Hepatocyte (in vitro differentiated cells): ENCODE measurements around the gene G3BP1. TPM values are rescaled to one million over a fixed set of nuclear protein-coding genes. Genes with fewer than 3 reads are reported as not detected.
"Not testable (repeated sequence)": the region's sequence is repeated elsewhere in the genome, so short reads cannot be mapped to it uniquely, and the experiment has no call there.

ENCODE experiments used
- DNase-seq: peaks from one replicate; pipeline ENCODE4 v3.0.0-alpha.2; 2016; ENCODE audit warnings: low spot score
- H2AFZ ChIP-seq: fragments of 200-600 bp; sonication (generic); 2 replicates; pipeline ENCODE4 v1.6.0; 2016; ENCODE audit warnings: antibody characterized with exemption, mild to moderate bottlenecking
- H3K27ac ChIP-seq: fragments of 200-600 bp; sonication (generic); 2 replicates; pipeline ENCODE4 v1.5.1; 2016; ENCODE audit warnings: mild to moderate bottlenecking
- H3K27me3 ChIP-seq: fragments of 200-600 bp; sonication (generic); 2 replicates; pipeline ENCODE4 v1.6.1; 2016
- H3K36me3 ChIP-seq: fragments of 200-600 bp; sonication (generic); replicated peaks from 2 replicates; pipeline ENCODE4 v1.5.1; 2016; ENCODE audit warnings: low read depth; ENCODE audit not compliant: insufficient read depth
- H3K4me1 ChIP-seq: fragments of 200-600 bp; sonication (generic); 2 replicates; pipeline ENCODE4 v1.5.1; 2016; ENCODE audit warnings: mild to moderate bottlenecking, moderate library complexity; ENCODE audit not compliant: insufficient read depth
- H3K4me2 ChIP-seq: fragments of 200-600 bp; sonication (generic); 2 replicates; pipeline ENCODE4 v1.6.0; 2016
- H3K4me3 ChIP-seq: fragments of 200-600 bp; sonication (generic); 2 replicates; pipeline ENCODE4 v1.5.1; 2016; ENCODE audit warnings: mild to moderate bottlenecking
- H3K79me2 ChIP-seq: fragments of 200-600 bp; sonication (generic); 2 replicates; pipeline ENCODE4 v1.6.0; 2017; ENCODE audit warnings: mild to moderate bottlenecking
- H3K9me2 ChIP-seq: fragments of 200-600 bp; sonication (generic); replicated peaks from 2 replicates; pipeline ENCODE4 v1.6.0; 2017; ENCODE audit warnings: mild to moderate bottlenecking; ENCODE audit not compliant: insufficient read depth
- H3K9me3 ChIP-seq: fragments of 200-600 bp; sonication (generic); 2 replicates; pipeline ENCODE4 v1.5.1; 2016; ENCODE audit warnings: low read depth, mild to moderate bottlenecking
- H4K20me1 ChIP-seq: fragments of 200-600 bp; sonication (generic); 2 replicates; pipeline ENCODE4 v1.6.0; 2016; ENCODE audit warnings: mild to moderate bottlenecking; ENCODE audit not compliant: insufficient read depth, poor library complexity, severe bottlenecking
- EZH2 ChIP-seq: fragments of 200-600 bp; sonication (generic); IDR thresholded peaks from 2 replicates; pipeline ENCODE4 v1.6.1; 2016; ENCODE audit warnings: antibody characterized with exemption, mild to moderate bottlenecking, borderline replicate concordance
- EZH2phosphoT487 ChIP-seq: fragments of 200-600 bp; sonication (generic); IDR thresholded peaks from one replicate; pipeline ENCODE4 v1.6.1; 2018; ENCODE audit warnings: antibody characterized with exemption, mild to moderate bottlenecking, low read depth, moderate library complexity; ENCODE audit not compliant: unreplicated experiment, severe bottlenecking
- WGBS: methylation state at CpG from one replicate; pipeline ENCODE4 v1.1.6; 2016; ENCODE audit warnings: low lambda C conversion rate; ENCODE audit errors: missing lambda C conversion rate; 5-methylcytosine and 5-hydroxymethylcytosine counted together
- polyA plus RNA-seq: library from polyadenylated mRNA; unstranded; fragments of >200 nt; fragmentation: Nextera tagmentation; extraction: Ambion mirVana; gene quantifications from 2 replicates; pipeline ENCODE4 v1.2.1, GENCODE V29; 2016
- total RNA-seq: library from RNA; depleted of rRNA; stranded (reverse); fragments of >200 nt; gene quantifications from 2 replicates; pipeline ENCODE4 v1.2.3, GENCODE V29; 2014
- TF ChIP-seq, protein P1 (sequence below): fragments of 200-600 bp; sonication (generic); IDR thresholded peaks from 2 replicates; pipeline ENCODE4 v1.5.1; 2016; ENCODE audit warnings: antibody characterized with exemption, mild to moderate bottlenecking; ENCODE audit not compliant: poor library complexity

The G3BP1 gene
- total and polyA plus RNA-seq, 2 experiments from 2014 or later = 123 to 151 TPM

DNA sequence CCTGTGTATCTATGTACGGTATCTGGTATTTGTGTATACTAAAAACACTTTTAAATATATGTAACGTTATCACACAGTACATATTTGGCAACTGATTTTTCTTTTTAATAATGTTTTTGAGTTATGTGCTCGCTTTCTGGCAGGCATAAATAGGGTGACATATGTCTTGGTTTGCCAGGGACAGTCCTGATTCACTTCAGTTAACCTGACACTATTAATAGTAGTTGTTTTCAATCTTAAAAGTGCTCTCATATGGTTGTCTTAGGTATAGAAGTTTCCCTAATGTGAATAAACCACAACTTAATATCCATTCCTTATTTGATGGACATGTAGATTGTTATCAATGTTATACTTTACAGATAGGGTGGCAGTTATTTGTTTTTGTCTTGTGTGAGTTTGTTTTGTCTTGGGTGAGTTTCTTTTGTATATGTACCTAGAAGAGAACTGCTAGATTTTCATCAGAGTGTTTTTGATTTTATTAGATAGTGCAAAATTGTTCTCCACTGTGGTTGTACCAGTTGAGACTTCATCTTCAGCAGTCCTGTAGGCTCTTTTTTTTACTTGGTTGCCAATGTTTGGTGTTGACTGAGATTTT, 7.9 kb downstream of the G3BP1 start:
- WGBS = 81% methylated on average over 3 of the region's 3 CpGs
- H3K4me1 ChIP-seq = peaks cover 18% of the 10 kb centered on the region
- TF ChIP-seq, protein P1, sequence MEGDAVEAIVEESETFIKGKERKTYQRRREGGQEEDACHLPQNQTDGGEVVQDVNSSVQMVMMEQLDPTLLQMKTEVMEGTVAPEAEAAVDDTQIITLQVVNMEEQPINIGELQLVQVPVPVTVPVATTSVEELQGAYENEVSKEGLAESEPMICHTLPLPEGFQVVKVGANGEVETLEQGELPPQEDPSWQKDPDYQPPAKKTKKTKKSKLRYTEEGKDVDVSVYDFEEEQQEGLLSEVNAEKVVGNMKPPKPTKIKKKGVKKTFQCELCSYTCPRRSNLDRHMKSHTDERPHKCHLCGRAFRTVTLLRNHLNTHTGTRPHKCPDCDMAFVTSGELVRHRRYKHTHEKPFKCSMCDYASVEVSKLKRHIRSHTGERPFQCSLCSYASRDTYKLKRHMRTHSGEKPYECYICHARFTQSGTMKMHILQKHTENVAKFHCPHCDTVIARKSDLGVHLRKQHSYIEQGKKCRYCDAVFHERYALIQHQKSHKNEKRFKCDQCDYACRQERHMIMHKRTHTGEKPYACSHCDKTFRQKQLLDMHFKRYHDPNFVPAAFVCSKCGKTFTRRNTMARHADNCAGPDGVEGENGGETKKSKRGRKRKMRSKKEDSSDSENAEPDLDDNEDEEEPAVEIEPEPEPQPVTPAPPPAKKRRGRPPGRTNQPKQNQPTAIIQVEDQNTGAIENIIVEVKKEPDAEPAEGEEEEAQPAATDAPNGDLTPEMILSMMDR = no peak
- TF ChIP-seq EZH2 (no peak), EZH2phosphoT487 (no peak)
- no peak overlapping the region for H3K4me3 ChIP-seq
- peaks cover 100% of the 10 kb centered on the region for H3K79me2 ChIP-seq
- peaks cover 100% of the 10 kb centered on the region for H4K20me1 ChIP-seq
- no peaks in the 10 kb centered on the region for H3K9me2 ChIP-seq
- H2AFZ ChIP-seq = no peak overlapping the region
- H3K27me3 ChIP-seq = no peaks in the 10 kb centered on the region
- no peak overlapping the region for H3K27ac ChIP-seq
- no peak for DNase-seq
- H3K4me2 ChIP-seq = no peak overlapping the region
- no peaks in the 10 kb centered on the region for H3K36me3 ChIP-seq
- no peaks in the 10 kb centered on the region for H3K9me3 ChIP-seq

DNA sequence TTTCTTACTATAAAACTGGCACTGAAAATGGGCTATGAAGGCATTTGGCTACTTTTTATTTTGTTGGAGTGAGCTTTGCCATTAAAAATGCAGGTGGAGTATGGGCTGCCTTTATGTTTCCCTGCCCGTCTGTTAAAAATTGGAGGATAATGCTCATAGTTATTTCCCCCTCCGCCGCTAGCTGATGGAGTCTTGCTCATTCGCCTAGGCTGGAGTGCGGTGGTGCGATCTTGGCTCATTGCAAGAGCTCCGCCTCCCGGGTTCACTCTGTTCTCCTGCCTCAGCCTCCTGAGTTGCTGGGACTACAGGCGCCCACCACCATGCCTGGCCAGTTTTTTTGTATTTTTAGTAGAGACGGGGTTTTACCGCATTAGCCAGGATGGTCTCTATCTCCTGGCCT, 8.6 kb downstream of the G3BP1 start:
- H3K4me2 ChIP-seq = no peak overlapping the region
- TF ChIP-seq, protein P1 = no peak
- TF ChIP-seq EZH2phosphoT487 = no peak
- no peak for TF ChIP-seq EZH2

DNA sequence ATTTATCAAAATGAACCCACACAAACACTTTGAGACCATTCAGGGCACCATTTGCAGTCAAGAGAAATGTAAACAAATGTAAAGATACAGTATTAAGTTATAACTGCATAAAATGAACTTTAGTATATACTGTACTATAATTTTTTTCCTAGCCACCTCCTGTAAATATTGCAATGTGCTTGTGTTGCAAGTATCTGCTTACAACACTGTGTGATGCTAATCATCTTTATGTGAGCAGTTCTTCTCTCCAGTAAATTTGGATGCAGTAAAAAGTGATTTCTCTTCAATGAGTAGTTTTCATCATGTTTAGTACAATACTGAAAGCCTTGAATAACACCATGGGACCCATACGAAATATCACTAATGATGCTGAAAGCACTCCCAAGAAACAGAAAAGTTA, 9.4 kb downstream of the G3BP1 start:
- Histone ChIP-seq H3K79me2 (peaks cover 100% of the 10 kb centered on the region), H3K9me2 (no peaks in the 10 kb centered on the region), H3K4me1 (peaks cover 15% of the 10 kb centered on the region), H4K20me1 (peaks cover 100% of the 10 kb centered on the region), H3K4me2 (no peak overlapping the region), H3K36me3 (no peaks in the 10 kb centered on the region), H2AFZ (no peak overlapping the region), H3K9me3 (no peaks in the 10 kb centered on the region), H3K4me3 (no peak overlapping the region), H3K27me3 (no peaks in the 10 kb centered on the region), H3K27ac (no peak overlapping the region)
- no peak for DNase-seq
- 76% methylated on average over 1 of the region's 1 CpG for WGBS
- TF ChIP-seq EZH2phosphoT487 (no peak), EZH2 (no peak)
- TF ChIP-seq, protein P1 = no peak

More for the DNA sequence above, 8.6 kb downstream of the G3BP1 start:
- 89% methylated on average over 11 of the region's 11 CpGs for WGBS
- Histone ChIP-seq H4K20me1 (peaks cover 100% of the 10 kb centered on the region), H3K79me2 (peaks cover 100% of the 10 kb centered on the region), H3K4me1 (peaks cover 18% of the 10 kb centered on the region), H3K4me3 (no peak overlapping the region), H3K36me3 (no peaks in the 10 kb centered on the region), H3K9me3 (no peaks in the 10 kb centered on the region), H2AFZ (no peak overlapping the region), H3K27me3 (no peaks in the 10 kb centered on the region), H3K27ac (no peak overlapping the region), H3K9me2 (no peaks in the 10 kb centered on the region)
- DNase-seq = no peak

DNA sequence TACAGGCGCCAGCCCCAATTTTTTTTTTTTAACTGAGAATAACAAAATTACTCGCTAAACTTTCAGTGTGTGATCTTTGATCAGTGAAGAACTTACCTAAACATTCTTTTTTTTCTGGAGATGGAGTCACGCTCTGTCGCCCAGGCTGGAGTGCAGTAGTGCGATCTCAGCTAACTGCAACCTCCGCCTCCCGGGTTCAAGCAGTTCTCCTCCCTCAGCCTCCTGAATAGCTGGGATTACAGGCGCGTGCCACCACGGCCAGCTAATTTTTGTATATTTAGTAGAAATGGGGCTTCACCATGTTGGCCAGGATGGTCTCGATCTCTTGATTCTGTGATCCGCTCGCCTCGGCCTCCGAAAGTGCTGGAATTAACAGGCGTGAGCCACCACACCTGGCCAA, 11.9 kb downstream of the G3BP1 start:
- peaks cover 99% of the 10 kb centered on the region for H3K79me2 ChIP-seq
- not testable (repeated sequence) for H3K27ac ChIP-seq, H2AFZ ChIP-seq, H3K27me3 ChIP-seq, H3K4me3 ChIP-seq, H3K36me3 ChIP-seq, H3K4me2 ChIP-seq, H3K9me2 ChIP-seq, H3K9me3 ChIP-seq, DNase-seq
- 94% methylated on average over 16 of the region's 16 CpGs for WGBS
- peaks cover 96% of the 10 kb centered on the region for H4K20me1 ChIP-seq
- peaks cover 15% of the 10 kb centered on the region for H3K4me1 ChIP-seq
